Immature natural killer cell (primary cell): Measurements from ENCODE around the gene ULK4. TPM values are rescaled to one million over a fixed set of nuclear protein-coding genes. Genes with fewer than 3 reads are reported as not detected.

Source experiments
- DNase-seq, 3 donors: peaks; one replicate each; pipeline ENCODE4 v3.0.0; 2022; ENCODE audit warnings: mixed read lengths in 1 of 3
- H3K27ac Mint-ChIP-seq, 6 donors: one replicate each; pipeline ENCODE4 v1.8.0; 2020; ENCODE audit warnings: mixed read lengths in 6 of 6, mild to moderate bottlenecking in 5 of 6, inconsistent platforms in 4 of 6, moderate library complexity in 3 of 6
- H3K27me3 Mint-ChIP-seq, 3 donors: one replicate each; pipeline ENCODE4 v1.8.0; 2020 to 2021; ENCODE audit warnings: low read depth in 3 of 3, mild to moderate bottlenecking in 3 of 3, mixed read lengths in 3 of 3, moderate library complexity in 3 of 3, inconsistent platforms in 1 of 3
- H3K36me3 Mint-ChIP-seq, 3 donors: one replicate each; pipeline ENCODE4 v1.8.0; 2020; ENCODE audit warnings: mixed read lengths in 3 of 3, inconsistent platforms in 2 of 3, mild to moderate bottlenecking in 2 of 3
- H3K4me1 Mint-ChIP-seq, 2 donors: one replicate each; pipeline ENCODE4 v1.8.0; 2020; ENCODE audit warnings: inconsistent platforms in 2 of 2, mild to moderate bottlenecking in 2 of 2, mixed read lengths in 2 of 2, moderate library complexity in 1 of 2
- H3K4me3 Mint-ChIP-seq, 5 donors: one replicate each; pipeline ENCODE4 v1.8.0; 2020; ENCODE audit warnings: mild to moderate bottlenecking in 5 of 5, mixed read lengths in 5 of 5, inconsistent platforms in 3 of 5, moderate library complexity in 3 of 5
- H3K9me3 Mint-ChIP-seq, 6 donors: one replicate each; pipeline ENCODE4 v1.8.0; 2020; ENCODE audit warnings: mild to moderate bottlenecking in 6 of 6, mixed read lengths in 6 of 6, inconsistent platforms in 4 of 6, moderate library complexity in 3 of 6
- polyA plus RNA-seq, 3 donors: library from polyadenylated mRNA; unstranded; fragments of 300-500 nt; fragmentation: Illumina TruSeq; gene quantifications; one replicate each; pipeline ENCODE4 v1.2.3, GENCODE V29; 2021

Gene ULK4
- polyA plus RNA-seq, 3 donors from 2014 or later = 9.9 to 10.6 (median 9.9) TPM

- DNase-seq = no peak
- Mint-ChIP-seq H3K36me3 (peaks cover 4 to 12% (median 5%) of the 10 kb centered on the region in 3 donors), H3K27ac (no peak overlapping the region), H3K4me3 (no peak overlapping the region), H3K4me1 (no peaks in the 10 kb centered on the region), H3K27me3 (peaks cover 0 to 2% (median under 1%) of the 10 kb centered on the region in 3 donors), H3K9me3 (peaks cover 13 to 37% (median 19%) of the 10 kb centered on the region in 6 donors)
These were observed 454.4 kb downstream of the ULK4 start for GRCh38 chr3:41507336-41508062.

DNA sequence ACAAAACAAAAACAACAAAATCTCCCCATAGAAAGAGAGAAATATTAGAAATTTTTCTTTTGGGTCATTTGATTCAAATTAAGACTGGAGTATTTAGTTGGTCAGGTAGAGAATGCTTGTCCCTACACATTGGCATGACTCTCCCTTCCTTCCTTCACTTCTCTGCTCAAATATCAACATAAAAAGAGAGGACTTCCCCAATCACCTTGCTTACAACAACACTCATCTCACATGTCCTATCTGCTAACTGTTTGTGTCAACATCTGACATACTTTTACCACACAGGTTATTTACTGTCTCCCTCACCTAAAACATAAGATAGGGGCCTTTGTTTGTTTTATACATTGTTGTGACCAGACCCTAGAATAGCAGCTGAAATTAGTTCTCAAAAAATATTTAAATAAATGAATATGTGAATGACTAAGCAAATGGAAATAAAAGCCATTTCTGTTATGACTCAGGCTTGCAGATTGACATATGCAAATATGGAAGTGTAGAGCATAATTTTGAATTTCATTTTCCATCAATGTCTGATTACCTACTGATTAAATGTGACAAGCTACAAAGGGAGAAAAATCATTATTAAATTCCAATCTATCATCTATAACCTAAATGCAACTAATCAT is 457.8 kb downstream of the ULK4 start:
- Mint-ChIP-seq H3K9me3 (peaks cover 5 to 14% (median 9%) of the 10 kb centered on the region in 6 donors), H3K4me1 (no peaks in the 10 kb centered on the region), H3K36me3 (peaks cover 0 to 14% (median 3%) of the 10 kb centered on the region in 3 donors), H3K27ac (no peak overlapping the region), H3K4me3 (no peak overlapping the region), H3K27me3 (no peaks in the 10 kb centered on the region)
- no peak for DNase-seq

DNA sequence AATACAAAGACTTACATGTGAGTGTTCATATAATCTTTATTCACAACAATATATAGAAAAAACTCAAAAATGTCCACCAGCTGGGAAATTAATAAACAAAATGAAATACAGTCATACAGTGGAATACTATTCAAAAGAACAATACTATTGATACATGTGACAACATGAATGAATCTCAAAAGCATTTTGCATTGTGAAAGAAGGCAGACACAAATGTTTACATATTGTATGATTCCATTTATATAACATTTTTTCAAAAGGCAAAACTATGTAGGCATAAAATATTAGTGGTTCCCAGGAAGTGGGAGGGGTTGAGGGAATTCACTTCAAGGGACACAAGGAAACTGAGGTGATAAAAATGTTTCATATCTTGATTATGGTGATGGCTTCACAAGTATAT is 459.4 kb downstream of the ULK4 start:
- Mint-ChIP-seq H3K9me3 (peaks cover 0 to 5% (median 0%) of the 10 kb centered on the region in 6 donors), H3K4me3 (no peak overlapping the region), H3K27me3 (no peaks in the 10 kb centered on the region), H3K36me3 (peaks cover 0 to 5% (median 4%) of the 10 kb centered on the region in 3 donors), H3K4me1 (no peaks in the 10 kb centered on the region), H3K27ac (no peak overlapping the region)
- DNase-seq = no peak

DNA sequence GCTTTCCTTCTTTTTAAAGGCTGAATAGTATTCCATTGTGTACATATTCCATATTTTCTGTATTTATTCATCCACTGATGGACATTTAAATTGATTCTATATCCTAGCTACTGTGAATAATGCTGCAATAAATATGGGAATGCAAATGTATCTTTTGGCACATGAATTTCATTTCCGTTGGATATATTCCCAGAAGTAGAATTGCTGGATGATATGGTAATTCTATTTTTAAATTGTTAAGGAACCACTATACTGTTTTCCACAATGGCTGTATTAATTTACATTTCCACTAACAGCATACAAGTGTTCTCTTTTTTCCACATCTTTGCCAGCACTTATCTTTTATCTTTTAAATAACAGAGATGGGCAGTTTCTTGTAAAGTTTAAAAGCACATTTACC is 459.9 kb downstream of the ULK4 start:
- Mint-ChIP-seq H3K4me1 (no peaks in the 10 kb centered on the region), H3K4me3 (no peak overlapping the region), H3K27me3 (no peaks in the 10 kb centered on the region), H3K27ac (no peak overlapping the region), H3K36me3 (peaks cover 0 to 5% (median 4%) of the 10 kb centered on the region in 3 donors), H3K9me3 (peaks cover 0 to 5% (median 0%) of the 10 kb centered on the region in 6 donors)
- no peak for DNase-seq

- Mint-ChIP-seq H3K27me3 (peaks cover 0 to 2% (median 0%) of the 10 kb centered on the region in 3 donors), H3K27ac (no peak overlapping the region), H3K4me1 (no peaks in the 10 kb centered on the region), H3K4me3 (no peak overlapping the region), H3K9me3 (peaks cover 0 to 5% (median 0%) of the 10 kb centered on the region in 6 donors), H3K36me3 (peaks cover 0 to 5% (median 4%) of the 10 kb centered on the region in 3 donors)
- DNase-seq = no peak
These were observed 463.1 kb downstream of the ULK4 start for GRCh38 chr3:41498847-41499246.

GRCh38 chr3:41490360-41490759 is 471.5 kb downstream of the ULK4 start:
- Mint-ChIP-seq H3K27ac (no peak overlapping the region), H3K9me3 (peaks cover 0 to 6% (median 0%) of the 10 kb centered on the region in 6 donors), H3K4me3 (no peak overlapping the region), H3K36me3 (no peaks in the 10 kb centered on the region), H3K27me3 (no peaks in the 10 kb centered on the region), H3K4me1 (no peaks in the 10 kb centered on the region)
- no peak for DNase-seq

GRCh38 chr3:41489231-41489630 is 472.7 kb downstream of the ULK4 start:
- Mint-ChIP-seq H3K4me3 (no peak overlapping the region), H3K9me3 (peaks cover 0 to 6% (median 0%) of the 10 kb centered on the region in 6 donors), H3K36me3 (no peaks in the 10 kb centered on the region), H3K27ac (peak overlapping the region in 1 of 6 donors; percentile 12), H3K27me3 (no peaks in the 10 kb centered on the region), H3K4me1 (no peaks in the 10 kb centered on the region)
- DNase-seq = no peak

- H3K4me3 Mint-ChIP-seq = no peak overlapping the region
- H3K27ac Mint-ChIP-seq = no peak overlapping the region
- H3K27me3 Mint-ChIP-seq = peaks cover 0 to 2% (median 0%) of the 10 kb centered on the region in 3 donors
- H3K9me3 Mint-ChIP-seq = peaks cover 0 to 6% (median 0%) of the 10 kb centered on the region in 6 donors
- no peak for DNase-seq
- no peaks in the 10 kb centered on the region for H3K4me1 Mint-ChIP-seq
- no peaks in the 10 kb centered on the region for H3K36me3 Mint-ChIP-seq
These were observed 473.4 kb downstream of the ULK4 start for GRCh38 chr3:41488501-41488900.

GRCh38 chr3:41485484-41485883 is 476.4 kb downstream of the ULK4 start:
- Mint-ChIP-seq H3K27me3 (peaks cover 0 to 5% (median 2%) of the 10 kb centered on the region in 3 donors), H3K4me3 (no peak overlapping the region), H3K4me1 (no peaks in the 10 kb centered on the region), H3K27ac (no peak overlapping the region), H3K9me3 (peaks cover 0 to 3% (median 0%) of the 10 kb centered on the region in 6 donors), H3K36me3 (no peaks in the 10 kb centered on the region)
- no peak for DNase-seq

GRCh38 chr3:41482134-41482533 is 479.8 kb downstream of the ULK4 start:
- Mint-ChIP-seq H3K4me3 (no peak overlapping the region), H3K27me3 (peaks cover 0 to 5% (median 2%) of the 10 kb centered on the region in 3 donors), H3K36me3 (no peaks in the 10 kb centered on the region), H3K4me1 (no peaks in the 10 kb centered on the region), H3K9me3 (peaks cover 0 to 3% (median 0%) of the 10 kb centered on the region in 6 donors), H3K27ac (no peak overlapping the region)
- no peak for DNase-seq

DNA sequence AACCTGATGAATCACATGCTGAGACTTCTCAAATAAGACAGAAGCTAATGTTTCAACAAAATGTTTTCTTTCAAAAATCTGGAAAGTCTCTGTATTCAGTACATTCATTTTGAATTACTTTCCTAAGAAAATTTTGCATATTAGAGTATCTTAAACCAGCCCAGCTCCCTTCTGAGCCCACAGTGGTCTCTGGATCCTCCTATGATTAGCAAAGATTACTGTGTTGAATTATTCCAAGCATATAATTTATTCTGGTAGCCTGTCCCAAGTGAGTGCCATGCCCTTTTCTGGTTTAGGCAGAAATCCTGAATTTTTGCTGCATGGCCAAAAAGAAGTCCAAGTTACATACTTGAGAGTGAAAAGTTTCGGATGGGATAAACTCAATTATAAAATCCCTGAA is 483.6 kb downstream of the ULK4 start:
- peaks cover 0 to 5% (median 0%) of the 10 kb centered on the region in 3 donors for H3K27me3 Mint-ChIP-seq
- no peaks in the 10 kb centered on the region for H3K4me1 Mint-ChIP-seq
- peaks cover under 1 to 9% (median 7%) of the 10 kb centered on the region in 6 donors for H3K9me3 Mint-ChIP-seq
- H3K36me3 Mint-ChIP-seq = no peaks in the 10 kb centered on the region
- H3K27ac Mint-ChIP-seq = no peak overlapping the region
- no peak for DNase-seq
- no peak overlapping the region for H3K4me3 Mint-ChIP-seq

DNA sequence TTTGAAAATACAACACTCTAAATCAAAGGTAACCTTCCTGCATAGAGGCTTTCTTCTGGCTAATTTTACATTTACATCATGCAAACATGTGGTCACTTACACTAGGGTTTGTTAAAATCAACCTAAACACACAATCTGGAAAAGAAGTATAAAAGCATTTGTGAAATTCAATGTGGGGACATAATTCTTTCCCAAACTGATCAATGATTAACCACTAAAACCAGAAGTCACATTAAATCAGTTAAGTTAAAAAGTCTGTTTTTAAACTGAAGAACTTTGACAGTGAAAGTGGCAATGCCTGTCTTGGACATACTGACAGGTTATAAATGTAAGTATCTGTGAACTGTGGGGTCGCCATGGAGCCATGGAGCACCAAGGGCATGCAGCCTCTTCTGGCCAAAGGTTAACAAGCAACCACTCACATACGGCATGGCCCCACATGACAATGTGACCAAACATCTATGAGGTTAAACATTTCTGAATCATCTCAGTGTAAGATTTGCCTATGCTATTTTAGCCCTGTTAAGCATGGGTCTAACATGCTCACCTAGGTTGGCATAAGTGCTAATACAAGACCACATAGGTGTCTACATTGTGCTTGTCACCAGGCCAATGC is 484.4 kb downstream of the ULK4 start:
- Mint-ChIP-seq H3K9me3 (peaks cover 8 to 16% (median 13%) of the 10 kb centered on the region in 6 donors), H3K4me3 (no peak overlapping the region), H3K27me3 (peaks cover 0 to 5% (median 0%) of the 10 kb centered on the region in 3 donors), H3K27ac (no peak overlapping the region), H3K36me3 (peaks cover 4 to 5% (median 5%) of the 10 kb centered on the region in 3 donors), H3K4me1 (no peaks in the 10 kb centered on the region)
- no peak for DNase-seq

- H3K27me3 Mint-ChIP-seq = no peaks in the 10 kb centered on the region
- no peak overlapping the region for H3K27ac Mint-ChIP-seq
These were observed 492.8 kb downstream of the ULK4 start for GRCh38 chr3:41469083-41469482.

GRCh38 chr3:41467481-41467880 is 494.4 kb downstream of the ULK4 start:
- Mint-ChIP-seq H3K4me3 (no peak overlapping the region), H3K36me3 (peaks cover 5 to 21% (median 20%) of the 10 kb centered on the region in 3 donors), H3K27ac (no peak overlapping the region), H3K4me1 (no peaks in the 10 kb centered on the region), H3K27me3 (no peaks in the 10 kb centered on the region), H3K9me3 (peaks cover 19 to 43% (median 36%) of the 10 kb centered on the region in 6 donors)
- DNase-seq = no peak

More at GRCh38 chr3:41469083-41469482, 492.8 kb downstream of the ULK4 start:
- no peak for DNase-seq
- Mint-ChIP-seq H3K36me3 (peaks cover 9 to 26% (median 25%) of the 10 kb centered on the region in 3 donors), H3K9me3 (peaks cover 24 to 55% (median 47%) of the 10 kb centered on the region in 6 donors), H3K4me1 (no peaks in the 10 kb centered on the region), H3K4me3 (no peak overlapping the region)
